Kidney (tissue), 14 donors: ENCODE results near the gene UBXN2A. TPM values are rescaled to one million over a fixed set of nuclear protein-coding genes. Genes with fewer than 3 reads are reported as not detected.

Experiments used
- DNase-seq, 5 donors: peaks; one replicate each; pipeline ENCODE4 v3.0.0-alpha.2; 2013 to 2020
- FAIRE-seq: peaks from 2 replicates; lab custom pipeline; 2012; peaks lifted over from hg19 to GRCh38; lab: Jason Lieb, UNC
- H3K27ac ChIP-seq, 2 donors: one replicate each; pipeline ENCODE4 v1.7.0; 2013; ENCODE audit warnings: low read depth in 2 of 2, low read length in 2 of 2, inconsistent platforms in 1 of 2
- H3K27me3 ChIP-seq: one replicate; pipeline ENCODE4 v1.7.1; 2013; ENCODE audit warnings: low read length, inconsistent platforms; ENCODE audit not compliant: control insufficient read depth, insufficient read depth
- H3K36me3 ChIP-seq, 3 donors: one replicate each; pipeline versions ENCODE4 v1.7.0 to v1.7.1; 2013; ENCODE audit warnings: low read length in 3 of 3, control low read depth in 1 of 3, inconsistent platforms in 1 of 3; ENCODE audit not compliant: insufficient read depth in 3 of 3, control insufficient read depth in 2 of 3
- H3K4me1 ChIP-seq, 3 donors: one replicate each; pipeline versions ENCODE4 v1.7.0 to v1.7.1; 2013; ENCODE audit warnings: low read length in 3 of 3, inconsistent platforms in 1 of 3, low read depth in 1 of 3; ENCODE audit not compliant: control insufficient read depth in 2 of 3, insufficient read depth in 2 of 3
- H3K4me3 ChIP-seq, 3 donors: one replicate each; pipeline versions ENCODE4 v1.7.0 to v1.8.1; 2013; ENCODE audit warnings: low read length in 3 of 3, control low read depth in 1 of 3, inconsistent platforms in 1 of 3
- H3K9ac ChIP-seq, 3 donors: one replicate each; pipeline versions ENCODE4 v1.7.0 to v1.7.1; 2013; ENCODE audit warnings: low read length in 3 of 3, control low read depth in 1 of 3, inconsistent platforms in 1 of 3
- H3K9me3 ChIP-seq, 3 donors: one replicate each; pipeline versions ENCODE4 v1.7.0 to v1.7.1; 2013; ENCODE audit warnings: low read length in 3 of 3, control low read depth in 1 of 3, inconsistent platforms in 1 of 3; ENCODE audit not compliant: control insufficient read depth in 2 of 3, insufficient read depth in 1 of 3
- CTCF ChIP-seq: IDR thresholded peaks from 3 replicates; pipeline ENCODE4 v1.5.1; 2012; ENCODE audit warnings: mild to moderate bottlenecking, moderate library complexity, borderline replicate concordance; ENCODE audit not compliant: insufficient read depth; ENCODE audit errors: extremely low read depth
- intact Hi-C: fragments of 100-400 bp; cut with DNase I; formaldehyde crosslinking; loops from one replicate; pipeline ENCODE4 v1.11.1; 2022
- polyA plus RNA-seq: library from polyadenylated mRNA; stranded (reverse); fragments of 350-450 nt; fragmentation: Illumina TruSeq; extraction: RNeasy Lipid Tissue Mini Kit (QIAGEN cat#74804); gene quantifications from one replicate; pipeline ENCODE4 v1.2.3, GENCODE V29; 2014; ENCODE audit warnings: low read depth, low replicate concordance; ENCODE audit not compliant: insufficient read depth
- total RNA-seq: library from RNA; stranded (reverse); fragmentation: NEBNext Ultra II Directional; extraction: Animal tissue kit (Norgen Biotek cat#: 25700); gene quantifications from one replicate; pipeline ENCODE4 v1.2.1, GENCODE V29; 2021
- donor health status: control.
- donor health status: control.
- donor health status: control.
- donor health status: control.
- donor health status: control.
- donor health status: DM: yes; HTN: yes; CAD: no.
- donor health status: Normal renal cell carcinoma (clear cell type).

Gene UBXN2A
- total and polyA plus RNA-seq, 2 donors from 2014 or later, result 7.9 to 11.9 TPM

DNA sequence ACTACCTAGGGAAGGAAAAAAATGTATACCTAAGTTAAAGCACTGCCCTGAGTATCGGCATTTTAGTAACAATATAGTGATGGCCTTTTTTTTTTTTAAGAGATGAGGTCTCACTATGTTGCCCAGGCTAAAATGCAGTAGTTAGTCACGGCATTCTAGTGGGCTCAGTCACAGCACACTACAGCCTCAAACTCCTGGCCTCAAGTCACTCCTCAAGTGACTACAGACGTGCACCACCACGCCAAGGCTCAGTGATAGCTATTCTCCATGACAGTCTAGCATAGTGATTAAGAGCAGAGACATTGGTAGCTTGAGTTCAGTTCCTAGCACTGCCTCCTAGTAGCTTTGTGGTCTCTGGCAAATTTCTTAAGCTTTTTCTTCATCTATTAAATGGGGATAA, 27.6 kb downstream of the UBXN2A start:
- H3K27ac ChIP-seq, result no peak overlapping the region
- H3K27me3 ChIP-seq, result no peaks in the 10 kb centered on the region
- H3K9me3 ChIP-seq, result no peaks in the 10 kb centered on the region
- FAIRE-seq (no peak), DNase-seq (no peak)
- no peak for TF ChIP-seq CTCF
- intact Hi-C loops, result no loop called here
- no peak overlapping the region for H3K4me3 ChIP-seq
- H3K36me3 ChIP-seq, result peaks cover 0 to 3% (median 0%) of the 10 kb centered on the region in 3 donors
- H3K4me1 ChIP-seq, result no peaks in the 10 kb centered on the region
- no peak overlapping the region for H3K9ac ChIP-seq

DNA sequence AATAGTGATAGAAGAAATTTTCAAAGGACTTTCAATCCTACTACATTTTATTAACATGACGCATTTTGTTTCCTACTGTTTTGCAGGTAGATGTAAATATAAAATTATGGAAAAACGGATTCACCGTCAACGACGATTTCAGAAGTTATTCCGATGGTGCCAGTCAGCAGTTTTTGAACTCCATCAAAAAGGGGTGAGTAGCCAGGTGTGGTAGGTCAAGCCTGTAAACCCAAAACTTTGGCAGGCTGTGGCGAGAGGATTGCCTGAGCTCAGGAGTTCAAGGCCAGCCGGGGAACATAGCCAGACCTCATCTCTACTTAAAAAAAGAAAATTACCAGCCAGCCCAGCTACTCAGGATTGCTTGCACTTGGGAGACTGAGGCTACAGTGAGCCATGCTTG, 36.6 kb downstream of the UBXN2A start:
- intact Hi-C loops, result no loop called here
- no peak for FAIRE-seq
- H3K27me3 ChIP-seq, result no peaks in the 10 kb centered on the region
- no peak overlapping the region for H3K4me3 ChIP-seq
- no peaks in the 10 kb centered on the region for H3K4me1 ChIP-seq
- H3K9me3 ChIP-seq, result no peaks in the 10 kb centered on the region
- DNase-seq, result no peak
- no peak for TF ChIP-seq CTCF
- peaks cover 0 to 12% (median 2%) of the 10 kb centered on the region in 3 donors for H3K36me3 ChIP-seq
- H3K27ac ChIP-seq, result no peak overlapping the region
- H3K9ac ChIP-seq, result no peak overlapping the region

GRCh38 chr2:23988371-23988770, 48.1 kb downstream of the UBXN2A start:
- no peak overlapping the region for H3K9ac ChIP-seq
- H3K4me1 ChIP-seq, result no peaks in the 10 kb centered on the region
- no peak overlapping the region for H3K27ac ChIP-seq
- H3K4me3 ChIP-seq, result no peak overlapping the region
- intact Hi-C loops, result no loop called here
- FAIRE-seq (no peak), DNase-seq (no peak)
- no peaks in the 10 kb centered on the region for H3K36me3 ChIP-seq
- no peaks in the 10 kb centered on the region for H3K9me3 ChIP-seq
- TF ChIP-seq CTCF, result no peak
- H3K27me3 ChIP-seq, result no peaks in the 10 kb centered on the region

GRCh38 chr2:23992931-23993330, 52.7 kb downstream of the UBXN2A start:
- no peaks in the 10 kb centered on the region for H3K9me3 ChIP-seq
- H3K27ac ChIP-seq, result no peak overlapping the region
- H3K9ac ChIP-seq, result no peak overlapping the region
- H3K4me1 ChIP-seq, result no peaks in the 10 kb centered on the region
- DNase-seq (no peak), FAIRE-seq (no peak)
- TF ChIP-seq CTCF, result no peak
- intact Hi-C loops, result no loop called here
- H3K27me3 ChIP-seq, result no peaks in the 10 kb centered on the region
- no peaks in the 10 kb centered on the region for H3K36me3 ChIP-seq
- H3K4me3 ChIP-seq, result no peak overlapping the region
